IPS-15b (cell line): ENCODE data around the gene AKNA.

ENCODE experiments used
- H3K27me3 ChIP-seq: one replicate; pipeline ENCODE4 v1.6.1; 2013; ENCODE audit warnings: low read length; ENCODE audit not compliant: control insufficient read depth, insufficient read depth
- H3K36me3 ChIP-seq: one replicate; pipeline ENCODE4 v1.6.1; 2013; ENCODE audit warnings: low read length; ENCODE audit not compliant: control insufficient read depth, insufficient read depth
- H3K4me1 ChIP-seq: one replicate; pipeline ENCODE4 v1.6.1; 2013; ENCODE audit warnings: mild to moderate bottlenecking, low read length; ENCODE audit not compliant: control insufficient read depth, insufficient read depth
- H3K4me3 ChIP-seq: one replicate; pipeline ENCODE4 v1.5.1; 2013; ENCODE audit warnings: low read depth, low read length
- H3K9ac ChIP-seq: one replicate; pipeline ENCODE4 v1.6.1; 2013; ENCODE audit warnings: low read depth, mild to moderate bottlenecking, low read length
- H3K9me3 ChIP-seq: one replicate; pipeline ENCODE4 v1.6.1; 2013; ENCODE audit warnings: mild to moderate bottlenecking, low read length; ENCODE audit not compliant: control insufficient read depth, insufficient read depth

Gene AKNA

DNA sequence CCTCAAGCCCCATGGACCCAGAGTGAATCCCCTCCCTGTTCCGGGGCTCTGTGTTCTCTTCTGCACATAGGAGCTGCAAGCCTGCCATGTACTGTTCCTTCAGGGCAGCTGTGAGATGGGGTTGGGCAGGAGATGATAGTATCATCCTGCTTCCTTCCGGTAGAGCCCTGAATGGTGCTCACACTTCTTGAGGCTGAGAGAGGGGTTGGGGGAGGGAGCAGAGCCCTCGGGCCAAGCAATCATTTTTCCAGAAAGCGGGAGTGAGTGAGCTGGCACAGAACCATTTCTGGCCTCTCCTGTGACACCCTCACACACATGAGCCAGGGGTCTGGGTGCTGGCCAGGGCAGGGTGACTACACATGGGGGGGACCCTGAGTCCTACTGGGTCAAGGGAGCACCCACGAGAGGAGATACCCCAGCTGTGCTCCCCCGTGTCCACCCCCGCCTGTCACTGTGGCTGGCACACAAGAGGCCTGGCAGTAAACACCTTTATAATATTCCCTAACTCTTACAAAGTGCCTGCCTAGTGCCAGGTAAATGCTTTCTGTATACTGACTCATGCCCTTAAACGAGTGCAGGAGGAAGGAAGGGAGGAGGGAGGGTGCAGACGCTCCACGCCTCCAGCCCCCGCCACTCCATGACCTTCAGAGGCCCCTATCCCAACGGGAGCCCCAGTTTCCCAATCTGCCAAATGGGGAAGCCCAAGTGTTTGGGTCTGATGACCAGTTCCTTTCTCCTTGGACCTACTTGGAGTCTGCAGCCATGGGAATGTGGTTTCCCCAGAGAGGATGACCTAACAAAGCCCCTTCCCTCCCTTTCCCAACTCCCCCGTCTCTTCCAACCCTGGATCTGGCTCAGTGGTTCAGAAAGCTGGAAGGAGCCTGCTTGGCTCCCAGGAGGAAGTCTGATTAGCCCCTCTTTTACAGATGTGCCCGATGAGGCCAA, 15.5 kb downstream of the AKNA start:
- Histone ChIP-seq H3K4me1 (peaks cover 25% of the 10 kb centered on the region), H3K9me3 (no peaks in the 10 kb centered on the region), H3K27me3 (no peaks in the 10 kb centered on the region), H3K4me3 (no peak overlapping the region), H3K9ac (no peak overlapping the region), H3K36me3 (peaks cover 21% of the 10 kb centered on the region)

DNA sequence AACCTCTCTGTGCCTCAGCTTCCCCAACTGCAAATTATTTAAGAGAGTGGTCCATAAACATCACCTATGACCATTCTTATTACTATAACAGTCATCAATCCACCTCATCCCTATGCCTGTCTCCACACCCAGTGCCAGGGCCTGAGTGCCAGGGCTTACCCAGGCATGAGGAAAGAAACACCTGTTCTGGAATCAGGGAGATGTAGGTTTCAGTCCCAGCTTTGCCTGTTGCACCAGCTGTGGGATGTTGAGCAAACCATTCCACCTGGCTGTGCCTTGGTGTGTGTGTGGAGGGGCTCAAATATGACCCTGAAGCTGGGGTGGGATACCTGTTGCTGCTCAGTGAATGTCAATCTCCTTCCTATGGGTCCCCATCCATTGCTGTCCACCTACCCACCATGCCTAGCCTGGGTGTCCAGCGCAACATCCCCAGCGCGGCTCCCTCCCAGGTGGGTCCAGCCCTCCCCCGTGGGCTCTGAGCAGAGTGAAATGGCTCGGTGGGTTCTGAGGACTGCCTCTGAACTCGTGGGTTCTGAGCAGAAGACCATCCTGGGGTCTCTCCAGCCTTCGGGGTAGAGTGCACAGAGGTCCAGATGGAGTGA, 16.3 kb downstream of the AKNA start:
- Histone ChIP-seq H3K27me3 (no peaks in the 10 kb centered on the region), H3K36me3 (peaks cover 15% of the 10 kb centered on the region), H3K4me3 (no peak overlapping the region), H3K9me3 (no peaks in the 10 kb centered on the region), H3K9ac (no peak overlapping the region), H3K4me1 (peaks cover 25% of the 10 kb centered on the region)

DNA sequence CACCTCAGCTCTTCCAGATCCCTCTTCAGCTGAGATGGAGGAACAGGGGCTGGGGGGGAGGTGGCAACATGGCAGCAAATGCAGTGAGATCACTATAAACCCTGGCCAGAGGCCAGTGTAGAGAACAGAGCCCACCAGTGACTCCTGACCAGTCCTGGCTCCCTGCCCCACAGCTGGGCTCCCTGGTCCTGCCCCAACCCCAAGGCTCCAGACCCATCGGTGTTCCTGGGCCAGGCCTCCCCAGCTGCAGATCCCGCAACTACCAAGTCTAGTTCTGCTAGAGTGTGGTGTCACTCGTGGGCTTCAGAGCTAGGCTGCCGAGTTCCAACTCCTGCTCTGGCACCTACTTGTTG, 16.8 kb downstream of the AKNA start:
- peaks cover 13% of the 10 kb centered on the region for H3K36me3 ChIP-seq
- H3K4me3 ChIP-seq, result no peak overlapping the region
- peaks cover 25% of the 10 kb centered on the region for H3K4me1 ChIP-seq
- H3K9ac ChIP-seq, result no peak overlapping the region
- no peaks in the 10 kb centered on the region for H3K27me3 ChIP-seq
- H3K9me3 ChIP-seq, result no peaks in the 10 kb centered on the region

DNA sequence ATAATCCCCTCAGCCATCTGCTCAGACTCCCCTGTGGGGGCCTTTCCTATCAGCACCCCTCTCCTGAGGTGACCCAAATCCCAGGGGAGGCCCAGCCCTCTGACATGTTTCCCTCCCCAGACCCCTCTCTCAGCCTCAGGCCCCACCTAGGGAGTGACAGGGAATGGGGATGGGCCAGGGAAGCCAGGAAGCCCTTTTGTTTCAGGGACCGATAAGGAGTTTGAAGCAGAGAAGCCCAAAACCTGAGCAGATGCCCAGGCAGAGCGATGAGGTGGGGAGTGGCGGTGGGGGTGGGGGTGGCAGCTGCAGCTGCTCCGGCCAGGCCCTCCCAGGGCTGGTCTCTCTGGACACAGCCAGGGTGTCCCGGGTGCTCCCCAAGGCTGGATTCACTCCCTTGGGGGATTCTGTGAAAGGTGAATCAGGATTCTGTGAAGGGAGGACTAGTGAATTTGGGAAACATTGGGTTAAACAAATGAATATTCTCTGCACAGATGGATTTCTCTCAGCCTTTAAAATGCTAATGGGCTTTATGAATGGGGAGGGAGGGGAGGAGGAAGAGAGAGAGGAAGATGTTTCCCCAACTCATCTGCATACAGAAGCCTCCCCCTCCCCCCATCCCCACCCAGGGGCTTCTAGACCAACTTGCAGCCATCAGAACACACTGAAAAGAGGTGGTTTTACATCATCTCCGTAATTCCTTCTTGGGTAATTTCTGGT, 17.4 kb downstream of the AKNA start:
- Histone ChIP-seq H3K36me3 (peaks cover 13% of the 10 kb centered on the region), H3K4me1 (peaks cover 25% of the 10 kb centered on the region), H3K9me3 (no peaks in the 10 kb centered on the region), H3K27me3 (no peaks in the 10 kb centered on the region), H3K9ac (no peak overlapping the region), H3K4me3 (no peak overlapping the region)

DNA sequence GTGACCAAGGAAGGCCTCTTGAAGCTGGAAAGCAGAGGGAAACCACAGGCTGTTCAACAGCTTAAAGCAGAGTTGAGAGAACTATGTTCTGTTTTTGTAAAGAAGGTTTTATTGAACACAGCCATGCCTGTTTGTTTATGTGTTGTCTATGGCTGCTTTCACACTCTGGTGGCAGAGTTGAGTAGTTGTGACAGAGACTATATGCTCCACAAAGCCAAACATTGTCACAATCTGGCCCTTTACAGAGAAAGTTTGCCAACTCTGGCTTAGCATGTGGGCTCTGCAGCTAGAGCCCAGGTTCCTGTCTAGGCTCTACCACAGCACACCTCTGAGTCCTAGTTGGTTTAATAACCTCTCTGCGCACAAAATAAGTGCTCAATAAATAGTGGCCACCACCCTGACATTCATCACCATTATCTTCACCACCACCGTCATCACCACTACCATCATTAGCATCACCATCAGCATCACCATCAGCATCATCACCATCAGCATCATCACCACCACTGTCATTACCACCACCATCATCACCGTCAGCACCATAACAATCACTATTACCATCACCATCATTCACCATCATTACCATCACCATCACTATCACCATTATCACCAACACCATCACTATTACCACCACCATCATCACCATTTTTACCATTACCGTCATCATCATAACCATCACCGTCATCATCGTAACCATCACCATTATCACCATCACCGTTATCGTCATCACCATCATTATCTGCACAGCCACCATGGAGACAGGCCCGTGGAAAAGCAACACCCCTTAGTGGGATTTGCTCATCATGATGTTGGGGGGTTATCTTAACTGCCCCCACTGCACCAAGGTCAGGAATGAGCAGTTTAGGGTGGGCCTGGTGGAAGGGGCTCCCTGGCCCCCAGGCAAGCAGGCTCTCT, 18.3 kb downstream of the AKNA start:
- peaks cover 13% of the 10 kb centered on the region for H3K36me3 ChIP-seq
- H3K4me1 ChIP-seq, result peaks cover 19% of the 10 kb centered on the region
- no peak overlapping the region for H3K4me3 ChIP-seq
- H3K9me3 ChIP-seq, result no peaks in the 10 kb centered on the region
- no peak overlapping the region for H3K9ac ChIP-seq
- H3K27me3 ChIP-seq, result no peaks in the 10 kb centered on the region

DNA sequence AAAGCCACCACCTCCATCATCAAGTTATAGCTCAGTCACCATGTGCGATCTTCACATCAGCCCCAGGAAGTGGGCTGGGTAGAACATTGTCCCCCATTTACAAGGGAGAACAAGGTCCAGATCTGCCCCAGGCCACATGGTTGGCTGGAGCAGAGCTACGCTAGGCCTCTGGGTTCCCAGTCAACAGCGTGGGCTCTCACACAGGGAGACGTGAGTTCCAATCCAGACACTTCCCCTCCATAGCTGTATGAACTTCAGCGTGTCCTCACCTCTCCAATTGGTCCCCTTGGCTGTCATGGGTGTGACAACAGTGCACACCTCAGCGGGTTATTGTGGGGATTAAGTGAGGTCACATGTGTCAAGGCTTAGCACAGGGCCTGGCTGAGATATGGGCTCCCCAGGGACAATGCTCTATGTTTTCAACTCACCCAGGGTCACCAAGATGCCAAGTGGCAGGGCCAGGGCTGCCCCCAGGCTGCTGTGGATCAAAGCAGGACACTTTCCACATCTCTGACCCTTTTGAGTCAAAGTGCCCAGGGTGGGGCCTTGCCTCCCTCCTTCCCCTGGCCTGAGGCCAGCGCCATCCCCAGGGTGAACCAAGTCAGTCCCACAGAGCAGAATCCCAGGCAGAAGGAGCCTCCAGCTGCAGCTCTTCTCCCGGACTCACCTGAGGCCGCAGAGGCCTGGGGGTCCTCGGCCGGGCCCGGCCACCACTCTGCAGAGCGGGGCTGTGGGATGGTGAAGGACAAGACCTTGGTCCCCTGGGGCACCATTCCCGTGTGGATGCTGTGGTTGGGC, 19.8 kb downstream of the AKNA start:
- Histone ChIP-seq H3K9me3 (no peaks in the 10 kb centered on the region), H3K36me3 (peaks cover 16% of the 10 kb centered on the region), H3K27me3 (no peaks in the 10 kb centered on the region), H3K4me1 (peaks cover 19% of the 10 kb centered on the region), H3K4me3 (no peak overlapping the region), H3K9ac (no peak overlapping the region)

DNA sequence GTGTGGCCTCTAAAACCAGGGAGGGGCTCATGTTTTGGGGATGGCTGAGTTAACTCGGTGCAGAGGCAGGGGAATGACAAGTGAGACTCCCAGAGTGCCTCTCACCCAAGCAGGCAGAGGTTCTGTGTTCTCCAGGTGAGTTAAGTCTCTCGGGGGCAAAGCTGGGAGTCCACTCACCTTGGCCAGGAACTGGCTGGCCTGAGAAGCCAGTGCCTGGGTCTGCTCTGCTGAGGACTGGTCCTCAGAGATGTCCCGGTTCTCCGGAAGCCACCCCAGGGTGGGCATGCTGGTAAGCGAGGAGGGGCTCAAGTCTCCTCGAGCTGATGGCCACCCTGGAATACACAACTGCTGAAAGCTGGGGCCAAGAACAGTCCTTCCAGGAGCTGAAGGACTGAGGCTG, 20.4 kb downstream of the AKNA start:
- Histone ChIP-seq H3K4me3 (no peak overlapping the region), H3K36me3 (peaks cover 16% of the 10 kb centered on the region), H3K4me1 (peaks cover 19% of the 10 kb centered on the region), H3K27me3 (no peaks in the 10 kb centered on the region), H3K9ac (no peak overlapping the region), H3K9me3 (no peaks in the 10 kb centered on the region)

DNA sequence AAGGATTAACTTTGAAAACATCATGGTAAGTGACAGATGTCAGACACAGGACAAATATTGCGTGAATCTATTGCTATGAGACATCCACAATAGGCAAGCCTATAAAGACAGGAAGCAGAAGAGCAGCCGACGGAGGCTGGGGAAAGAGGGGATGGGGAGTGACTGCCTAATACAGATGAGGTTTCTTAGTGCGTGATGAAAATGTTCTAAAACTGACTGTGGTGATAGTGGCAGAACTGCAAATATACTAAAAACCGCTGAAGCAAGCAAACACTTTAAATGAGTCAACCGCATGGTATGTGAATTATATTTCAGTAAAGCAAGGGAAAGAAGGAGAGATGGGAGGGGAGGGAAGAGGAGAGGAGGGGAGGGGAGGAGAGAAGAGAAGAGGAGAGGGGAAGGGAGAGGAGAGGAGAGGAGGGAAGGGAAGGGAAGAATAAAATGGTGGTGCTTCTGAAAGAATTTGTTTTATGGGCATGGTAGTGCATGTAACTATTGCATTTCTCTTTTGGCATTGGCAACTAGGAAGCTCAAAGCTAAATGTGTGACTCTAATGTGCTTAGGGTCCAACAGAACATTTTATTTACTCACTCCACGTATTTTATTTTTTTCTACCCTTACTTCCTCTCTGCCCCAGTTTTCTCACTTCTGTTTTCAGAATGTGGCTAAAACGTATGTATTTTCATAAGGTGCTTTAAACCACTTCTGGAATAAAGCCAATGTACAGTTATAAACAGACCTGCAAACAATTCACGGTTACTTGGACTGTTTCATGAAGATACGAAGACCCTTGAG, 21.3 kb downstream of the AKNA start:
- Histone ChIP-seq H3K4me1 (peaks cover 17% of the 10 kb centered on the region), H3K27me3 (no peaks in the 10 kb centered on the region), H3K36me3 (peaks cover 14% of the 10 kb centered on the region), H3K4me3 (no peak overlapping the region), H3K9ac (no peak overlapping the region), H3K9me3 (no peaks in the 10 kb centered on the region)

DNA sequence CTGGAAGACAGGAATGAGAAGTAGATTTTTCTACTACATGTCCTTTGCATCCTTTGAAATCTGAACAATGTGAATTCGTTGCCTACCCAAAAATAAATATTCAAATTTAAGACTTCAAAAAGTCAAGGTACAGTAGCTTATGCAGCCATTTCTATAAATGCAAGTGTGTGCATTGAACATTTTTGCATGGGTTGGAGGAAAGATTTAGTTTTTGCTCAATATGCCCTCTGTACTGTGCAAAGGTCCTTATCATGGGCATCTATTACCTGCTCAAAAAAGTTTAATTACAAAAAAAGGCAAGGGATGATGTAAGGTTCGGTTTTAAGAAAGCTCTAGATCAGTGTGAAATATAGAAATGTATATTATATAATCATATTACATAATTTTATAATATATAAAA, 22.6 kb downstream of the AKNA start:
- Histone ChIP-seq H3K4me3 (no peak overlapping the region), H3K9me3 (no peaks in the 10 kb centered on the region), H3K36me3 (peaks cover 24% of the 10 kb centered on the region), H3K9ac (no peak overlapping the region), H3K4me1 (peaks cover 9% of the 10 kb centered on the region), H3K27me3 (no peaks in the 10 kb centered on the region)
